ENCODE results near the gene HMGCL.

The HMGCL gene

DNA sequence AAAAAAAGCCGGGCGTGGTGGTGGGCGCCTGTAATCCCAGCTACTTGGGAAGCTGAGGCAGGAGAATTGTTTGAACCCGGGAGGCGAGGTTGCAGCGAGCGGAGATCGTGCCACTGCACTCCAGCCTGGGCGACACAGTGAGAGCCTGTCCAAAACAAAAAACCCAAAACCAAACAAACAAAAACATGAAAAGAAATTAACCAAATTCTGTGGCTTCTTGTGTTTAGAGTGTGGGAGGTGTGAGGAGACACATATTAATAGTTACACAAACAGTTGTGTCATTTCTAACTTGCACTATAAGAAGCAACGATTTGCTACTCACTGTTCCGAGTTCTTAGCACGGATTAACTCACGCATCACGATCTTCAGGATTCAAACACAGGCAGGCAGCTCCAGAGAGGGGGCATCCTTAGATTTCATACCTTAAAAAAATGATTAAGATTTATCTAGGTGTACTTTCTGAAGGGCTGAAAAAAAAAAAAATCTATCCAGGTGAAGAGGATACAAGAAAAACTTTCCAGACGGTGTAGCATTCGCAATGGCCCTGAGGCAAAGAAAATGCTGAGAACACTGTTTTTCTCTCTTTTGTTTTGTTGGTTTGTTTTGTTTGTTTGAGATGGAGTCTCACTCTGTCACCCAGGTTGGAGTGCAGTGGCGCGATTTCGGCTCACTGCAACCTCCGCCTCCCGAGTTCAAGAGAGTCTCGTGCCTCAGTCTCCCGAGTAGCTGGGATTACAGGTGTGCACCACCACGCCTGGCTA is 713 bp upstream of the HMGCL start:
- H3K27me3 ChIP-seq (ENCODE audit: control insufficient read depth, insufficient read depth, low read length): no peaks in the 10 kb centered on the region
- H3K36me3 ChIP-seq (ENCODE audit: insufficient read depth, low read length): no peaks in the 10 kb centered on the region
- peak overlapping the region; percentile 97 for H3K9ac ChIP-seq (ENCODE audit: low read depth, low read length)
- H3K4me1 ChIP-seq (ENCODE audit: control insufficient read depth, insufficient read depth, low read length): peaks cover 10% of the 10 kb centered on the region
- H3K4me3 ChIP-seq (ENCODE audit: low read length): peak overlapping the region; percentile 98
- no peaks in the 10 kb centered on the region for H3K9me3 ChIP-seq (replicated peaks; ENCODE audit: low read length)
- peak overlapping the region; percentile 91 for H3K4me2 ChIP-seq (ENCODE audit: low read length)

DNA sequence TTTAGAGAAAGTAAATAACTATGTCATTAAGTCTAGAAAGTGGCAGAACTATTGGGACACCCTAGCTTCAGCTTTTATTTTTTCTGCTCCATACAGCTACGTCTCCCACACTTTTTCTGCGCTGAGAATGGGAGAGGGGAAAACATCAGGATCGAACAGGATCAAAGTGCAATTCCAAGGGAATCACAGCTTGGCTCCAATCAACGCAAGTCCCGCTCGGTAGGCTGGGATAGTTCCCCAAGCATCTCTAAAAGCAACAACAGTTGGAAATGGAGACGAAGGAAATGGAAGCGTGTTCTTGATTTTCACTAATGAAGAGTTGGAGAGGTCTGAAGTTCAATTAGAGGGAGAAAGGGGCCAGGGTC is 536 bp downstream of the HMGCL start:
- Histone ChIP-seq H3K36me3 (ENCODE audit: insufficient read depth, low read length) (no peaks in the 10 kb centered on the region), H3K27me3 (ENCODE audit: control insufficient read depth, insufficient read depth, low read length) (no peaks in the 10 kb centered on the region), H3K4me1 (ENCODE audit: control insufficient read depth, insufficient read depth, low read length) (peaks cover 10% of the 10 kb centered on the region), H3K4me3 (ENCODE audit: low read length) (peak overlapping the region; percentile 98), H3K9me3 (replicated peaks; ENCODE audit: low read length) (no peaks in the 10 kb centered on the region), H3K9ac (ENCODE audit: low read depth, low read length) (peak overlapping the region; percentile 97), H3K4me2 (ENCODE audit: low read length) (peak overlapping the region; percentile 91)

DNA sequence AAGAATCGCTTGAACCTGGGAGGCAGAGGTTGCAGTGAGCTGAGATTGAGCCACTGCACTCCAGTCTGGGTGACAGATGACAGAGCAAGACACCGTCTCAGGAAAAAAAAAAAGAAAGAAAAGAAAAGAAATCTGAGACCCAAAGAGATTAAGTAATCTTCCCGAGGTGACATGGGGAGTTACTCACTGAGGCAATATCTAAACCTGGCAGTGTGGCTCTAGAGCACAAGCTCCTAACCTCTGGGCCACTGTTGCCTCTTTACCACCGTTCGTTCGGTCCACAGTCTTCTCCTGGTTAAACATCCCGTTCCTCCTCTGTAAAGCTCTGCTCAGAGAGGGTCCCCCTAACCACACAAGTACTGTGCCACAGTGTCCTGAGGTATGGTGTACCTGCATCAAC is 1.5 kb downstream of the HMGCL start:
- Histone ChIP-seq H3K4me3 (ENCODE audit: low read length) (peak overlapping the region; percentile 98), H3K27me3 (ENCODE audit: control insufficient read depth, insufficient read depth, low read length) (no peaks in the 10 kb centered on the region)

GRCh38 chr1:23817633-23818032 is 7.6 kb downstream of the HMGCL start:
- Histone ChIP-seq H3K4me2 (ENCODE audit: low read length) (no peak overlapping the region), H3K9ac (ENCODE audit: low read depth, low read length) (no peak overlapping the region), H3K36me3 (ENCODE audit: insufficient read depth, low read length) (peaks cover 32% of the 10 kb centered on the region), H3K27me3 (ENCODE audit: control insufficient read depth, insufficient read depth, low read length) (no peaks in the 10 kb centered on the region), H3K9me3 (replicated peaks; ENCODE audit: low read length) (no peaks in the 10 kb centered on the region), H3K4me3 (ENCODE audit: low read length) (no peak overlapping the region), H3K4me1 (ENCODE audit: control insufficient read depth, insufficient read depth, low read length) (no peaks in the 10 kb centered on the region)

More for the DNA sequence above, 1.5 kb downstream of the HMGCL start:
- peak overlapping the region; percentile 97 for H3K9ac ChIP-seq (ENCODE audit: low read depth, low read length)
- H3K9me3 ChIP-seq (replicated peaks; ENCODE audit: low read length): no peaks in the 10 kb centered on the region
- H3K4me1 ChIP-seq (ENCODE audit: control insufficient read depth, insufficient read depth, low read length): peaks cover 10% of the 10 kb centered on the region
- peak overlapping the region; percentile 91 for H3K4me2 ChIP-seq (ENCODE audit: low read length)
- H3K36me3 ChIP-seq (ENCODE audit: insufficient read depth, low read length): no peaks in the 10 kb centered on the region

DNA sequence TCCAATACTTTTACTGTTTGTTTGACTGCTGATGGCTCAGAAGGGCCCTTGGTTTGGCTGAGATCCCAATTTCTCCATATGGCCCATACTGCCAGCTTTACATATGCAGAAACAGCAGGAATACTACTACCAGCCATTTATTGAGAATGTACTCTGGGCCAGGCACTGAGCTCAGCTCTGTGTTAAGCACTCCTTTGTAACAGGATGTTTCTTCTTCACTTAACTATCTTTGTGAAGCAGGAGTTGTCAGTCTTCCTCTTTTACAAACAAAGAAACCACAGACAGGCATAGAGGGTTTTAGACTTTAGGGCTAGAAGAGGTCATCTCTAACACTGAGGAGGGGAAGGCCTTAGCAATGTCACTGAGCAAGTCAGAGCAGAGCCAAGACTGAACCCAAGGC is 8.3 kb downstream of the HMGCL start:
- Histone ChIP-seq H3K27me3 (ENCODE audit: control insufficient read depth, insufficient read depth, low read length) (no peaks in the 10 kb centered on the region), H3K36me3 (ENCODE audit: insufficient read depth, low read length) (peaks cover 32% of the 10 kb centered on the region), H3K4me2 (ENCODE audit: low read length) (no peak overlapping the region), H3K9me3 (replicated peaks; ENCODE audit: low read length) (no peaks in the 10 kb centered on the region), H3K4me3 (ENCODE audit: low read length) (no peak overlapping the region), H3K4me1 (ENCODE audit: control insufficient read depth, insufficient read depth, low read length) (no peaks in the 10 kb centered on the region), H3K9ac (ENCODE audit: low read depth, low read length) (no peak overlapping the region)

- Histone ChIP-seq H3K4me2 (ENCODE audit: low read length) (no peak overlapping the region), H3K4me3 (ENCODE audit: low read length) (no peak overlapping the region), H3K9me3 (replicated peaks; ENCODE audit: low read length) (no peaks in the 10 kb centered on the region), H3K4me1 (ENCODE audit: control insufficient read depth, insufficient read depth, low read length) (no peaks in the 10 kb centered on the region), H3K27me3 (ENCODE audit: control insufficient read depth, insufficient read depth, low read length) (no peaks in the 10 kb centered on the region), H3K9ac (ENCODE audit: low read depth, low read length) (no peak overlapping the region), H3K36me3 (ENCODE audit: insufficient read depth, low read length) (peaks cover 34% of the 10 kb centered on the region)
Measured at GRCh38 chr1:23816361-23816760, 8.9 kb downstream of the HMGCL start.

DNA sequence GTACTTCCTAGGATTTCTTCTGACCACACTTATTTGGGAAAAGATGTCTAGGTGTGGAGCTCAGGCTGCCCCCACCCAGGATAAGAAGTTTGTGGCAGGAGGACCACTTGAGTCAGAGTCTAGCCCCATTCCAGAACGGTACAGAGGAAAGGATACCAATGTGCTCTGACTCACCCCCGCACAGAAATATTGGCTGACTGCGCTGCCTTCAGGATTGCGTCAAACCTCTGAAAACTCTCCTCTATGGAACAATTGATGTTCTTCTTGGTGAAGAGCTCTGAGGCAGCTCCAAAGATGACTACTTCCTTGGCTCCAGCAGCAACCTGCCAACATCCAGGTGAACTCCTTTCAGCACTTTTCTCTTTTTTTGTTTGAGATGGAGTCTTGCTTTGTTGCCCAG is 11.2 kb downstream of the HMGCL start:
- H3K9ac ChIP-seq (ENCODE audit: low read depth, low read length): no peak overlapping the region
- H3K27me3 ChIP-seq (ENCODE audit: control insufficient read depth, insufficient read depth, low read length): no peaks in the 10 kb centered on the region
- H3K4me3 ChIP-seq (ENCODE audit: low read length): no peak overlapping the region
- no peak overlapping the region for H3K4me2 ChIP-seq (ENCODE audit: low read length)
- peaks cover 43% of the 10 kb centered on the region for H3K36me3 ChIP-seq (ENCODE audit: insufficient read depth, low read length)
- H3K4me1 ChIP-seq (ENCODE audit: control insufficient read depth, insufficient read depth, low read length): no peaks in the 10 kb centered on the region
- no peaks in the 10 kb centered on the region for H3K9me3 ChIP-seq (replicated peaks; ENCODE audit: low read length)

GRCh38 chr1:23810818-23811540 is 14.2 kb downstream of the HMGCL start:
- no peak overlapping the region for H3K4me2 ChIP-seq (ENCODE audit: low read length)
- no peak overlapping the region for H3K9ac ChIP-seq (ENCODE audit: low read depth, low read length)
- peaks cover 35% of the 10 kb centered on the region for H3K36me3 ChIP-seq (ENCODE audit: insufficient read depth, low read length)
- no peak overlapping the region for H3K4me3 ChIP-seq (ENCODE audit: low read length)
- H3K9me3 ChIP-seq (replicated peaks; ENCODE audit: low read length): no peaks in the 10 kb centered on the region
- H3K4me1 ChIP-seq (ENCODE audit: control insufficient read depth, insufficient read depth, low read length): no peaks in the 10 kb centered on the region
- H3K27me3 ChIP-seq (ENCODE audit: control insufficient read depth, insufficient read depth, low read length): no peaks in the 10 kb centered on the region

DNA sequence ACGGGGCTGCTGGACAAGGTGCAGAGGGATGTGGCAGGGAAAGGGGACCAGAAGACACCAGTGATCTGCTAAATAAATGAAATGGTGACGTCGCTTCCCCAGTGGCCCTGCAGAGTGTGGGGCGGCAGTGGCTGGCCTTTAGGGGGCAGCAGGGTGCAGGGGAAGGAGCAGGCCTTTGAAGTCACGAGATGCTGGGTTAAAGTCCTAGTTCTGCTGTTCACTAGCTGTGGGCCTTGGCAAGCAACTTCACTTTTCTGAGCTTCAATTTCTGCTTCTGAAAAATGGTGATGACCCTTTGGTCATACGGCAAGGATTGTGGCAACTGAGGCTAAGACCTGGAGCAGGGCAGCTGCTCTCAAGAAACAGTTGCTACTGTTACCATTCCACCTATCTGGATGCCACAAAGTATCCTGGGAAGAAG is 15.5 kb downstream of the HMGCL start:
- H3K4me2 ChIP-seq (ENCODE audit: low read length): no peak overlapping the region
- H3K27me3 ChIP-seq (ENCODE audit: control insufficient read depth, insufficient read depth, low read length): no peaks in the 10 kb centered on the region
- no peak overlapping the region for H3K4me3 ChIP-seq (ENCODE audit: low read length)
- H3K4me1 ChIP-seq (ENCODE audit: control insufficient read depth, insufficient read depth, low read length): no peaks in the 10 kb centered on the region
- H3K9ac ChIP-seq (ENCODE audit: low read depth, low read length): no peak overlapping the region
- H3K9me3 ChIP-seq (replicated peaks; ENCODE audit: low read length): no peaks in the 10 kb centered on the region
- H3K36me3 ChIP-seq (ENCODE audit: insufficient read depth, low read length): peaks cover 34% of the 10 kb centered on the region

DNA sequence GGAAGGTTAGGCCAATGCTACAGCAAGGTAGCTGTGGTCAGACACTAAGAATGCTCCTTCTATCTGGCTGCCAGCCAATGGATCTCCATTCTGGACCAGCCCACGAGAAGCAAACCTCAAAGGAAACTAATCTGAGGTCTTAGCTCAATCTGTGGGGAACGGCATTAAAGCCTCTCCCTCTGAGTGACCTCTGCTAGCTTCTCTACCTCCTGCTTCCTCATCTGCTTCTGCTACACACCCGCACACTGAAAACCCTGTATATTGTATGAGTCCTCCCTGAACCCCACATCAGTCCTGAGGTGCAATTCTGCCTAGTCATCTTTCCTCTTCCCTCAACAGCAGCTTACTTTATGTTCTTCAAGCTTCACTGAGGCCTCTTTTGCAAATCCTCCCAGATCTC is 17.8 kb downstream of the HMGCL start:
- no peaks in the 10 kb centered on the region for H3K27me3 ChIP-seq (ENCODE audit: control insufficient read depth, insufficient read depth, low read length)
- H3K4me1 ChIP-seq (ENCODE audit: control insufficient read depth, insufficient read depth, low read length): no peaks in the 10 kb centered on the region
- H3K36me3 ChIP-seq (ENCODE audit: insufficient read depth, low read length): peaks cover 26% of the 10 kb centered on the region
- no peaks in the 10 kb centered on the region for H3K9me3 ChIP-seq (replicated peaks; ENCODE audit: low read length)
- no peak overlapping the region for H3K4me2 ChIP-seq (ENCODE audit: low read length)
- H3K9ac ChIP-seq (ENCODE audit: low read depth, low read length): no peak overlapping the region
- H3K4me3 ChIP-seq (ENCODE audit: low read length): no peak overlapping the region

DNA sequence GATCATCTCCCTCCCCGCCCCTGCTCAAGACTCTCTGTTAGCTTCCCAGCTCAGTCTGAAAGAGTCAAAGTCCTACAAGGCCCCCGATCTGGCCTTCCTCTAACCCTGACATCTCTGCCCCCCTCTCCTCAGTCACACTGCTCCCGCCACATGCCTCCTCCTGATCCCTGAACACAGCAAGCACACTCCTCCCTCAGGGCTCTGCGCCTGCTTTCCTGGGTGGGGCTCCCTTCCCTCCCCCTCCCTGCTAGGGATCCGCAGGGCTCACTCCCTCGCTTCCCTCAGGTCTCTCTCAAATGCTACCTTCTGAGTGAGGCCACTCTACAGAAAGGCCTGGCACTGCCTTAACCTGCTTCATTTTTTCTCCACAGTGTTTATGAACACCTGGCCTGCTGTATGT is 18.9 kb downstream of the HMGCL start:
- no peaks in the 10 kb centered on the region for H3K9me3 ChIP-seq (replicated peaks; ENCODE audit: low read length)
- H3K36me3 ChIP-seq (ENCODE audit: insufficient read depth, low read length): peaks cover 23% of the 10 kb centered on the region
- no peaks in the 10 kb centered on the region for H3K27me3 ChIP-seq (ENCODE audit: control insufficient read depth, insufficient read depth, low read length)
- H3K9ac ChIP-seq (ENCODE audit: low read depth, low read length): no peak overlapping the region
- no peak overlapping the region for H3K4me3 ChIP-seq (ENCODE audit: low read length)
- H3K4me2 ChIP-seq (ENCODE audit: low read length): no peak overlapping the region
- H3K4me1 ChIP-seq (ENCODE audit: control insufficient read depth, insufficient read depth, low read length): peaks cover 4% of the 10 kb centered on the region

DNA sequence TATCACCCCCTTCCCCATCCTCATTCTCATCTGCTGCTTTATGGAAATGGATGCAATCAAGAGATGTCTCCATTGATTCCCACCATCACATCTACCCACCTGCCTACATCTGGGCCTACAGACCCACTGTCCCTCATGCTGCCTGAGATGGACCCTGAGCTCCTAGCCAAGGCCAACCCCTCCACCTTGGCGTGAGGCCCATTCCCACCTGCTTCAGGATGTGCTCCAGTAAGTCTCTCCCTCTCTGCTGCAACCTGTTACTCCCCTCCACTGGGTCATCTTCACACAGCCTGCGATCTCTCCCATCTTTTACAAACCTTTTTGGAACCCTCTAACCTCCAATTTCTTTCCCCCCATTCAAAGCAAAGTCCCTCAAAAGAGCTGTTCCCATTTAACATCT is 20.2 kb downstream of the HMGCL start:
- H3K4me2 ChIP-seq (ENCODE audit: low read length): no peak overlapping the region
- H3K27me3 ChIP-seq (ENCODE audit: control insufficient read depth, insufficient read depth, low read length): no peaks in the 10 kb centered on the region
- H3K36me3 ChIP-seq (ENCODE audit: insufficient read depth, low read length): peaks cover 15% of the 10 kb centered on the region
- H3K9me3 ChIP-seq (replicated peaks; ENCODE audit: low read length): no peaks in the 10 kb centered on the region
- no peak overlapping the region for H3K9ac ChIP-seq (ENCODE audit: low read depth, low read length)
- peaks cover 6% of the 10 kb centered on the region for H3K4me1 ChIP-seq (ENCODE audit: control insufficient read depth, insufficient read depth, low read length)
- H3K4me3 ChIP-seq (ENCODE audit: low read length): no peak overlapping the region

Data from skeletal muscle satellite cell (primary cell).